IMR-90 (cell line): ENCODE results near the gene PDILT. TPM values are rescaled to one million over a fixed set of nuclear protein-coding genes. Genes with fewer than 3 reads are reported as not detected.

ENCODE experiments used
- ATAC-seq: fragments of 200-7000 bp; cut with Tn5 transposase; 2 replicates; pipeline ENCODE4 v1.9.1; 2020; ENCODE audit warnings: low read depth, mild to moderate bottlenecking, moderate library complexity
- BruUV-seq: library from RNA; stranded (reverse); fragments of 400-500 nt; replicated peaks from 2 replicates; lab custom pipeline; 2021; lab: Mats Ljungman, UMichigan
- CTCF ChIA-PET: fragments of 300-600 bp; formaldehyde crosslinking; extraction: SDS; loops from one replicate; lab custom pipeline; 2021; ENCODE audit warnings: antibody characterized with exemption; lab: Yijun Ruan, JAX
- POLR2A ChIA-PET: fragments of 300-600 bp; sonication (Branson Sonifier 250); formaldehyde crosslinking; loops from one replicate; lab custom pipeline; 2022; ENCODE audit warnings: antibody characterized with exemption; ENCODE audit not compliant: unreplicated experiment; lab: Charles Lee
- DNase-seq: peaks from one replicate; pipeline ENCODE4 v3.0.0; 2013
- H2AFZ ChIP-seq: replicated peaks from 2 replicates; pipeline ENCODE3; 2013; ENCODE audit warnings: low read length, mild to moderate bottlenecking; ENCODE audit not compliant: poor library complexity
- H2AK5ac ChIP-seq: 2 replicates; pipeline ENCODE4 v1.6.1; 2013; ENCODE audit warnings: low read depth, low read length, inconsistent platforms
- H2AK9ac ChIP-seq: replicated peaks from 2 replicates; pipeline ENCODE3; 2013; ENCODE audit warnings: mild to moderate bottlenecking, low read depth, low read length, moderate library complexity; ENCODE audit not compliant: poor library complexity
- H2BK120ac ChIP-seq: 2 replicates; pipeline ENCODE4 v1.6.1; 2013; ENCODE audit warnings: low read depth, low read length, inconsistent platforms
- H2BK15ac ChIP-seq: 3 replicates; pipeline ENCODE4 v1.6.1; 2013; ENCODE audit warnings: low read depth, low read length, inconsistent platforms
- H2BK20ac ChIP-seq: 2 replicates; pipeline ENCODE4 v1.6.1; 2013; ENCODE audit warnings: low read depth, mild to moderate bottlenecking, inconsistent platforms, low read length, moderate library complexity
- H2BK5ac ChIP-seq: 2 replicates; pipeline ENCODE4 v1.6.1; 2013; ENCODE audit warnings: mild to moderate bottlenecking, low read depth, low read length, inconsistent platforms; ENCODE audit not compliant: poor library complexity, severe bottlenecking
- H3K14ac ChIP-seq: replicated peaks from 2 replicates; pipeline ENCODE4 v1.6.1; 2013; ENCODE audit warnings: low read depth, low read length, inconsistent platforms
- H3K18ac ChIP-seq: 2 replicates; pipeline ENCODE4 v1.6.1; 2013; ENCODE audit warnings: low read depth, low read length, control low read depth
- H3K23ac ChIP-seq: 2 replicates; pipeline ENCODE4 v1.6.1; 2013; ENCODE audit warnings: low read depth, low read length, inconsistent platforms
- H3K27ac ChIP-seq: 2 replicates; pipeline ENCODE4 v1.5.1; 2013; ENCODE audit warnings: mild to moderate bottlenecking, control low read depth, low read length; ENCODE audit not compliant: insufficient read depth
- H3K27me3 ChIP-seq: 2 replicates; pipeline ENCODE4 v1.6.1; 2013; ENCODE audit warnings: low read length; ENCODE audit not compliant: control insufficient read depth, insufficient read depth
- H3K36me3 ChIP-seq: 2 replicates; pipeline ENCODE4 v1.6.1; 2013; ENCODE audit warnings: low read length, mixed read lengths; ENCODE audit not compliant: control insufficient read depth, insufficient read depth
- H3K4ac ChIP-seq: 2 replicates; pipeline ENCODE4 v1.6.1; 2013; ENCODE audit warnings: low read depth, low read length, inconsistent platforms
- H3K4me1 ChIP-seq: 2 replicates; pipeline ENCODE4 v1.6.1; 2013; ENCODE audit warnings: low read length, mixed read lengths; ENCODE audit not compliant: control insufficient read depth, insufficient read depth
- H3K4me2 ChIP-seq: 2 replicates; pipeline ENCODE4 v1.6.1; 2013; ENCODE audit warnings: low read depth, mild to moderate bottlenecking, control low read depth, low read length, moderate library complexity
- H3K4me3 ChIP-seq: 2 replicates; pipeline ENCODE4 v1.5.1; 2013; ENCODE audit warnings: low read depth, mild to moderate bottlenecking, control low read depth, low read length, moderate library complexity; ENCODE audit not compliant: insufficient read depth
- H3K56ac ChIP-seq: 2 replicates; pipeline ENCODE4 v1.6.1; 2013; ENCODE audit warnings: low read length, inconsistent platforms; ENCODE audit not compliant: insufficient read depth; ENCODE audit errors: extremely low read depth
- H3K79me1 ChIP-seq, 2 experiments: 2 replicates each; pipeline ENCODE4 v1.6.1; 2013; ENCODE audit warnings: low read length in 2 of 2, inconsistent platforms in 1 of 2, low read depth in 1 of 2
- H3K9ac ChIP-seq: 2 replicates; pipeline ENCODE4 v1.6.1; 2013; ENCODE audit warnings: low read depth, low read length, control low read depth
- H3K9me1 ChIP-seq: 2 replicates; pipeline ENCODE4 v1.6.1; 2013; ENCODE audit warnings: low read length, inconsistent platforms; ENCODE audit not compliant: insufficient read depth
- H3K9me3 ChIP-seq: 2 replicates; pipeline ENCODE4 v1.6.1; 2013; ENCODE audit warnings: low read length; ENCODE audit not compliant: control insufficient read depth, insufficient read depth
- H4K20me1 ChIP-seq: 2 replicates; pipeline ENCODE4 v1.6.1; 2013; ENCODE audit warnings: low read length, inconsistent platforms; ENCODE audit not compliant: insufficient read depth
- H4K5ac ChIP-seq: 2 replicates; pipeline ENCODE4 v1.6.1; 2013; ENCODE audit warnings: mild to moderate bottlenecking, low read depth, low read length, control low read depth
- H4K8ac ChIP-seq, 2 experiments: 2 replicates each; pipeline ENCODE4 v1.6.1; 2013; ENCODE audit warnings: low read depth in 2 of 2, low read length in 2 of 2, control low read depth in 1 of 2, inconsistent platforms in 1 of 2
- H4K91ac ChIP-seq: 2 replicates; pipeline ENCODE4 v1.6.1; 2013; ENCODE audit warnings: low read depth, low read length, inconsistent platforms; ENCODE audit not compliant: insufficient read depth
- MAZ ChIP-seq: IDR thresholded peaks from 2 replicates; pipeline ENCODE4 v1.6.1; 2012; ENCODE audit warnings: low read depth, mild to moderate bottlenecking, low read length, improper control_type of control experiment, moderate library complexity, borderline replicate concordance
- NFE2L2 ChIP-seq: fragments of 150-350 bp; IDR thresholded peaks from 2 replicates; pipeline ENCODE4 v1.6.1; 2016; ENCODE audit warnings: low read depth, mild to moderate bottlenecking, low read length
- SMC3 ChIP-seq: fragments of 150-350 bp; IDR thresholded peaks from 2 replicates; pipeline ENCODE4 v1.6.1; 2016; ENCODE audit warnings: low read depth, mild to moderate bottlenecking, antibody characterized with exemption, low read length, moderate library complexity
- WGBS, 2 experiments: methylation state at CpG; one replicate each; pipeline versions ENCODE4 v1.1.5 to v1.1.7; 2013; ENCODE audit warnings: missing lambda C conversion rate in 2 of 2; ENCODE audit not compliant: insufficient read length in 1 of 2; ENCODE audit errors: extremely low coverage in 2 of 2; 5-methylcytosine and 5-hydroxymethylcytosine counted together
- dilution Hi-C: fragments of 300-500 bp; cut with HindIII; formaldehyde crosslinking; loops from one replicate; pipeline ENCODE4 v1.14.3; 2018; ENCODE audit warnings: low sequenced_read_pairs; ENCODE audit not compliant: unreplicated experiment
- in situ Hi-C: fragments of 300-500 bp; cut with MboI; formaldehyde crosslinking; loops from 3 replicates; pipeline ENCODE4 v1.14.3; 2019; ENCODE audit warnings: low sequenced_read_pairs, inconsistent platforms, mixed read lengths
- intact Hi-C: fragments of 100-400 bp; cut with micrococcal nuclease; formaldehyde crosslinking; loops from 2 replicates; pipeline ENCODE4 v1.10.0; 2022
- polyA plus RNA-seq, 3 experiments: library from polyadenylated mRNA; depleted of rRNA; stranded (reverse); fragments of >200 nt; gene quantifications; 2 replicates each; pipeline ENCODE4 v1.2.3, GENCODE V29; 2012; ENCODE audit warnings: low replicate concordance in 1 of 3
- total RNA-seq: library from RNA; depleted of rRNA; stranded (reverse); fragments of >200 nt; gene quantifications from 2 replicates; pipeline ENCODE4 v1.2.3, GENCODE V29; 2012

The PDILT gene
- total and polyA plus RNA-seq, 2 of the 4 experiments (the other 2 are of a cell fraction), result not detected

DNA sequence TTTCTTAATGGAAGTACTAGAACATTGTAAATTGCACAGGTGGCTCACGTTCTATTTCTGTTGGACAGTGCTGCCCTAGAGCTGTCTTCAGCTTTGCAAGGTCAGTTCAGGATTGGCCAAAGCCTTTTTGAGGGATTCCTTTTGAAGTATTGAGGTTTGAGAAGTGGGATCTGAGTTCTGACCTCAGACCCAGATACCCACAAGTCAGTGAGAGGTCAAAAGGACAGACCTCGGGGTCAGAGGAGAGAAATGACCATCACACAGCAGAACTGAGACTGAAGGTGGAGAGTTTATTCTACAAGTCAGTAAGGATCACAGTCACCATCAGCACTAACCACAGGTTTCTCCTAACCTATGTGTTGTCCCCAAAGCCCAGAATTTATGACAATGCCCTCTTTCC, 6.5 kb upstream of the PDILT start:
- H4K5ac ChIP-seq, result no peak overlapping the region
- ChIA-PET POLR2A (no interaction called here), CTCF (no interaction called here)
- H2AFZ ChIP-seq, result no peak overlapping the region
- H3K4me3 ChIP-seq, result no peak overlapping the region
- in situ Hi-C loops, result no loop called here
- H3K36me3 ChIP-seq, result no peaks in the 10 kb centered on the region
- no peaks in the 10 kb centered on the region for H3K79me1 ChIP-seq
- no peak overlapping the region for H2AK5ac ChIP-seq
- dilution Hi-C loops, result no loop called here
- BruUV-seq, result no TSS peak
- no peak overlapping the region for H3K9ac ChIP-seq
- no peak overlapping the region for H4K8ac ChIP-seq
- no peaks in the 10 kb centered on the region for H4K20me1 ChIP-seq
- TF ChIP-seq SMC3, result no peak
- TF ChIP-seq MAZ, result no peak
- no peak for TF ChIP-seq NFE2L2
- no peak overlapping the region for H3K4ac ChIP-seq
- no CpG with 5 or more reads among the region's 2 CpGs for WGBS, 2 experiments
- no peak overlapping the region for H2BK5ac ChIP-seq
- intact Hi-C loops, result no loop called here
- H3K56ac ChIP-seq, result no peak overlapping the region
- no peak overlapping the region for H3K4me2 ChIP-seq
- H2AK9ac ChIP-seq, result no peak overlapping the region
- H3K14ac ChIP-seq, result no peak overlapping the region
- H4K91ac ChIP-seq, result no peak overlapping the region
- H3K27ac ChIP-seq, result no peak overlapping the region
- ATAC-seq, result no peak
- H2BK15ac ChIP-seq, result no peak overlapping the region
- H2BK20ac ChIP-seq, result no peak overlapping the region
- no peak for DNase-seq
- no peaks in the 10 kb centered on the region for H3K4me1 ChIP-seq
- peaks cover 4% of the 10 kb centered on the region; the same call in 1 of the 2 replicates for H3K9me3 ChIP-seq
- no peak overlapping the region for H2BK120ac ChIP-seq
- no peaks in the 10 kb centered on the region for H3K27me3 ChIP-seq
- no peak overlapping the region for H3K23ac ChIP-seq
- H3K18ac ChIP-seq, result no peak overlapping the region
- H3K9me1 ChIP-seq, result no peaks in the 10 kb centered on the region
